Right lobe of liver (tissue), 6 donors: ENCODE measurements around the gene GOLGA8K. TPM values are rescaled to one million over a fixed set of nuclear protein-coding genes. Genes with fewer than 3 reads are reported as not detected.
A peak's percentile ranks its signal among the peaks of the same experiment; 100 is the strongest.
"Not testable (repeated sequence)": the region's sequence is repeated elsewhere in the genome, so short reads cannot be mapped to it uniquely, and the experiment has no call there.

Experiments used
- ATAC-seq, 4 donors: fragments of 200-7000 bp; cut with Tn5 transposase; one replicate each; pipeline ENCODE4 v1.9.1; 2020; ENCODE audit warnings: mild to moderate bottlenecking in 4 of 4, moderate library complexity in 4 of 4
- DNase-seq, 3 donors: peaks; one replicate each; pipeline ENCODE4 v3.0.0-alpha.2; 2020
- H3K27ac ChIP-seq, 3 donors: fragments of 200-600 bp; one replicate each; pipeline ENCODE4 v1.8.0; 2022
- H3K27me3 ChIP-seq, 2 donors: fragments of 200-600 bp; one replicate each; pipeline ENCODE4 v1.8.0; 2022
- H3K36me3 ChIP-seq, 4 donors: fragments of 200-600 bp; sonication (generic) in 1 of 4; one replicate each; pipeline versions ENCODE4 v1.5.1 to v1.8.0; 2017 to 2022; ENCODE audit warnings: control low read depth in 1 of 4
- H3K4me1 ChIP-seq, 4 donors: fragments of 200-600 bp; sonication (generic) in 1 of 4; one replicate each; pipeline versions ENCODE4 v1.5.1 to v1.8.0; 2017 to 2022; ENCODE audit warnings: control low read depth in 1 of 4
- H3K4me3 ChIP-seq, 3 donors: fragments of 200-600 bp; one replicate each; pipeline ENCODE4 v1.8.0; 2022
- H3K9me3 ChIP-seq, 4 donors: fragments of 200-600 bp; sonication (generic) in 1 of 4; one replicate each; pipeline versions ENCODE4 v1.5.1 to v1.8.0; 2017 to 2022; ENCODE audit warnings: control low read depth in 1 of 4
- WGBS: methylation state at CpG from one replicate; pipeline ENCODE4 v1.1.6; 2018; ENCODE audit warnings: low coverage, low lambda C conversion rate; ENCODE audit not compliant: insufficient coverage; ENCODE audit errors: missing lambda C conversion rate; 5-methylcytosine and 5-hydroxymethylcytosine counted together
- intact Hi-C, 2 donors: fragments of 100-400 bp; cut with DNase I; formaldehyde crosslinking; loops; one replicate each; pipeline versions ENCODE4 v1.11.2 to v1.14.1; 2022
- total RNA-seq, 6 experiments: library from RNA; depleted of rRNA in 2 of 6; stranded (reverse); fragments of >200 nt in 2 of 6; fragmentation: NEBNext Ultra II Directional in 3 of 6; extraction: Animal tissue kit (Norgen Biotek cat#: 25700) in 3 of 6; gene quantifications; one replicate each; pipeline versions ENCODE4 v1.1.0 to v1.2.4, GENCODE V29; 2016 to 2023
- donor health status: DM: no; HTN: yes; CAD: no.
- donor health status: DM: no; HTN: no; CAD: no.
- donor health status: DM: no; HTN: no; CAD: no.
- donor health status: DM: no; HTN: yes; CAD: no.
- donor health status: DM: no; HTN: yes; CAD: no.

The GOLGA8K gene
- total RNA-seq, 6 experiments from 2014 or later, result 0.24 to 0.95 (median 0.43) TPM; not detected in 2

DNA sequence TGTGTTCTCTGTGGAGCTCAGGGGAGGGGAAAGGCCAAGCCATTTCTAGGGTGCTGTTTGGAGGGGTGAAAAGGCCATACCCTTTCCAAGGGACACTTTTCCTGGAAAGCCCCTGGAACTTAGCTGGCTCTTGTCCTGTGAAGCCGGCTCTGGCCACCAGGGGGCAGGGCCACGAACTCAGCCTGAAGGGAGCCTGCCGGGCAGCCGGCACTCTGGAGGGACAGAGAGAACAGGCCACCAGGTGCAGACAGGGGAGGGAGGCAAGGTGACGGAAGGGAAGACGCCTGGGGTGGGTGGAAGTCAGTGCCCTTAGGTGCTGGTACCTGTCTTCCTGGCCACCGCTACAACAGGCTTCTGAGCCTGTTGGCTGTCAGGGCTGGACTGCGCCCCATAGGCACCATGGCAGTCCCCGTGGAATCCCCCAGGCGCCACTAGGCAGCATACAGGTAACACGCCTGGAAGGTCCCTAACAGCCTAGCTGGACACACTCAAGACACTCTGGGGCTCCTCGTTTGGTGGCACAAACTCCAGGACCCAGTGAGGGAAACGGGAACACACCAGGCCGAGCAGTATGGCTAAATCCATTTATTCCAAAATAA lies 14.9 kb downstream of the GOLGA8K start:
- H3K9me3 ChIP-seq, H3K4me3 ChIP-seq, H3K4me1 ChIP-seq, H3K27ac ChIP-seq, DNase-seq, H3K36me3 ChIP-seq, H3K27me3 ChIP-seq, intact Hi-C loops: not testable (repeated sequence)
- WGBS, result no CpG with 5 or more reads among the region's 14 CpGs
- peak; percentile 33 to 61 (median 52) for ATAC-seq

DNA sequence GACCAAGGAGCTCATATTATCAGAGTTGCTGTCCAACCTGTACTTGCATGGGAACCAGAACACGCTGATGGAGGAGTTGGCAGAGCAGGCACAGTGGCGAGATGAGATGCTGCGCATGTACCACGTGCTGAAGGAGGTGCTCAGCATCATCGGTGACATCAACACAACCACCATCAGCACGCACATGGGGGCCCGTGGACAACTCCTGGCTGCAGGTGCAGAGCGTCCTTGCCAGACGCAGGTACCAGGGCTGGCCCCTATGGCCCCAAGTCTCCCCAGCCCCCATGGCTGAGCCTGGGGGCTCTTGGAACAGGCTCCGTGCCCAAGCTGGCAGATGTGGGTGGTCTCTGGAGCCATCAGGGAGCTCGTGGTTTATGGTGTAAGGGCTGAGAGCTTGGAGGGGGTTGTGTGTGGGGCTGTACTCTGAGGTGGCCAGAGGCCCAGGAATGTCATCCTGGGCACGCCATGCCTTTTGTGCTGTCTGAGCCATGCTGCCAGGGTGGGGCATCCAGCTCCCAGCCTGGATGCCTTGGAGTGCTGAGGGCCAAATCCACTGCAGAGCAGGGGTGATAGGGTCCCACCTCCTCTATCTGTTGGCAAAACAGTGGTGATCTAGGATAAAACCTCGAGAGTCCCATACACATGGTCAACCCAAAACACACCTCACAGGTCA lies 17.1 kb downstream of the GOLGA8K start:
- H3K4me3 ChIP-seq, ATAC-seq, H3K9me3 ChIP-seq, H3K27ac ChIP-seq, DNase-seq, H3K4me1 ChIP-seq, H3K36me3 ChIP-seq, intact Hi-C loops, H3K27me3 ChIP-seq: not testable (repeated sequence)
- WGBS, result no CpG with 5 or more reads among the region's 13 CpGs

GRCh38 chr15:32374185-32374584 lies 28.9 kb downstream of the GOLGA8K start:
- H3K4me1 ChIP-seq, H3K36me3 ChIP-seq, H3K4me3 ChIP-seq, DNase-seq, H3K27ac ChIP-seq, intact Hi-C loops, H3K9me3 ChIP-seq, H3K27me3 ChIP-seq, ATAC-seq: not testable (repeated sequence)
- no CpG with 5 or more reads among the region's 2 CpGs for WGBS

DNA sequence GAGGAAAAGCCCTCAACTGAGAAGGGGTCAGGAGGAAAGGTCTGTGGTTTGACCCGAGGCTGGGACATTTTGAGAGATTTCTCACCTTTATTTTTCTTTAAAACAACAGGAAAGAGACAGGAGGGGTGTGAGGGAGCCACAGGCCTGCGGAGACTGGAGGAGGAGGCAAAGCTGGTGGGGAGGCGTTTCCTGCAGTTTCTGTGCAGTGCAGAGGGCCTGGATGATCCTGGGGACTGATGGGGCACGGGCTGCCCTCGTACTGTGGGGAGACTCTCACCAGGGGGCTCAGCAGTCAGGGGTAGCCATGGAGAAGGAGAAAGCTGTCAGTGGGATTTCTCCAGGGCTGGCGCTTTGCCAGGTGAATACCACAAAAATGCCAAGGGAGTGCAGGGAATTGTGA lies 29.4 kb downstream of the GOLGA8K start:
- H3K27me3 ChIP-seq, H3K36me3 ChIP-seq, DNase-seq, ATAC-seq, H3K9me3 ChIP-seq, intact Hi-C loops, H3K4me3 ChIP-seq, H3K4me1 ChIP-seq, H3K27ac ChIP-seq: not testable (repeated sequence)
- WGBS, result no CpG with 5 or more reads among the region's 6 CpGs

DNA sequence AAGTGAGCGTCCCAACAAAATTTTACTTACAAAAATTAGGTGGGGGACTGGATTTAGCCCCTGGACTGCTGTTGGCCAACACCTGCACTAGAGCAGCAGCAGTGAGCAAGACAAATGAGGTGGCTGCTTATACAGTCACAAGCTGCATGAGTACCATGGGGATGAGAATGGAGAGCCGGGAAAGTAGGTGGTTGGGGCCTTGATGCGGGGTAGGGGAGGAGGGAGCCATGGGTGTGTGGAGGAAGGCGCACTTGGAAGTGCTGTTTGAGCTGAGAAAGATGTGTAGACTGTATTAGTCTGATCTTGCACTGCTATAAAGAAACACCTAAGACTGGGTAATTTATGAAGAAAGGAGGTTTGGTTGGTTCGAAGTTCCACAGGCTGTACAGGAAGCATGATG lies 31.0 kb downstream of the GOLGA8K start:
- H3K4me1 ChIP-seq, intact Hi-C loops, H3K4me3 ChIP-seq, H3K27me3 ChIP-seq, H3K27ac ChIP-seq, H3K9me3 ChIP-seq, DNase-seq, ATAC-seq, H3K36me3 ChIP-seq: not testable (repeated sequence)
- whole genome bisulfite sequencing, result 83% methylated on average over 3 of the region's 5 CpGs

GRCh38 chr15:32370526-32370925 lies 32.6 kb downstream of the GOLGA8K start:
- H3K4me3 ChIP-seq, H3K27me3 ChIP-seq, H3K27ac ChIP-seq, H3K9me3 ChIP-seq, H3K4me1 ChIP-seq, DNase-seq, H3K36me3 ChIP-seq, intact Hi-C loops: not testable (repeated sequence)
- ATAC-seq, result peak in 2 of 4 donors; percentile 9 to 33
- no CpG with 5 or more reads among the region's 9 CpGs for WGBS

DNA sequence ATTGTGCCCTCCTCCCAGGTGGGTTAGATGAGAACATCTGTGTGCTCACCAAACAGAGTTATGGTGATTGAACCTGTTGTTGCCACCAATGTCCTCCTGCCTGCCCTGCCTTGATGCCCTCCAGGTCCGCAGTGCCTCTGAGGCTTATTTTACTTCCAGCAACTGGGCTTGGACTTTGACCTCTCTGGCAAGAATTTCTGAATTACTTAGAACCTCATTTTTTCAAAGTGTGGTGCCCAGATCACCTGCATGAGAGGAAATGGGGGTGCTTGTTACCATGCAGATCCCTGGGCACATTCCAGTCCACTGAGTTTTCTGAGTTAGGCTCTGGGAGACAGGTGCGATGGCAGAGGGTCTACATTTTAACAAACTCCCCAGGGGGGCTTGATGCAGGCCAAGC lies 33.0 kb downstream of the GOLGA8K start:
- ATAC-seq, H3K36me3 ChIP-seq, intact Hi-C loops, H3K27me3 ChIP-seq, DNase-seq, H3K4me1 ChIP-seq, H3K4me3 ChIP-seq, H3K9me3 ChIP-seq, H3K27ac ChIP-seq: not testable (repeated sequence)
- no CpG with 5 or more reads among the region's 2 CpGs for WGBS

DNA sequence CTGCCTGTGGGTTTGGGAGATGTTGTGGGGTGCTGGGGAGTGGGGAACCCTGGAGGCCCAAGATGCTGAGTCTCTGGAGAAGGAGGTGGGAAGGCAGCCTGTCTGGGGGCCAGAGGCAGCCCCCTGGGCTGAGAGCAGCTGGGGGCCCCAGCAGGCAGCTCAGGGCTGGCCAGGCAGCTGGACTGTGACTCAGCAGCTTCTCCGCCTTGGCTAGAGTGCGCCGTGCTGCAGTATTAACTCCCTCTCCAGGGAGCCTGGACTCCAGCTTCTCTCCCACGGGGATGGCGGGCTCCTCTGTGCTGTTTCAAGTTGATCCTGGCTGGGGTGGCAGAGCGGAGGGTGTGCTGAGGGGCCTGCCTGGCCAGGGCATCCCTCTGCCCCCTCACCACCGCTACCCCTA lies 36.6 kb downstream of the GOLGA8K start:
- intact Hi-C loops, H3K4me3 ChIP-seq, H3K27me3 ChIP-seq, H3K9me3 ChIP-seq, H3K4me1 ChIP-seq, DNase-seq, H3K36me3 ChIP-seq, ATAC-seq, H3K27ac ChIP-seq: not testable (repeated sequence)
- no CpG with 5 or more reads among the region's 7 CpGs for WGBS

DNA sequence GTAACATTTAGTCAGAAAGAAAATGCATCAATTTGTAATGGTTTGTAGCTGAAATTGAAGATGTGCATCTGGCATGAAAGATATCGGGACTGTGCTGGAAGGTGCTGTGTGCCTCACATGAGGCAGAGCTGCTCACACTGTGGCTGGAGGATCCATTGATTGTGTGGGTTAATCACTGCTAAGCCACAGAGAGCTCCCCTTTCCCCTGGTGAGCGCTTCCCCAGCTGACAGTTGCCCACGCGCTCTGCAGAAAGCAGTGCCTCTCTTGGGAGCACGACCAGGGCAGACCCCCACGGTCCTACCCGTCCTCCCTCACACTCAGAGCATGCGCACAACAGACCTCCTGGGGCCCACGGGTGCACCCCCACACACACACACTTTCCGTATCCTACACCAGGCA lies 37.1 kb downstream of the GOLGA8K start:
- H3K27me3 ChIP-seq, H3K27ac ChIP-seq, H3K4me3 ChIP-seq, H3K4me1 ChIP-seq, H3K36me3 ChIP-seq, H3K9me3 ChIP-seq, DNase-seq, intact Hi-C loops, ATAC-seq: not testable (repeated sequence)
- no CpG with 5 or more reads among the region's 10 CpGs for WGBS

- peak; percentile 34 to 61 (median 57) for ATAC-seq
- intact Hi-C loops, H3K36me3 ChIP-seq, H3K27me3 ChIP-seq, H3K4me1 ChIP-seq, H3K4me3 ChIP-seq, DNase-seq, H3K9me3 ChIP-seq, H3K27ac ChIP-seq: not testable (repeated sequence)
- no CpG with 5 or more reads among the region's 16 CpGs for WGBS
Measured at GRCh38 chr15:32364944-32365343, 38.1 kb downstream of the GOLGA8K start.

GRCh38 chr15:32363449-32363848 lies 39.6 kb downstream of the GOLGA8K start:
- H3K4me1 ChIP-seq, intact Hi-C loops, H3K36me3 ChIP-seq, H3K4me3 ChIP-seq, H3K27ac ChIP-seq, H3K9me3 ChIP-seq, ATAC-seq, H3K27me3 ChIP-seq, DNase-seq: not testable (repeated sequence)
- WGBS, result no CpG with 5 or more reads among the region's 8 CpGs

- DNase-seq, H3K36me3 ChIP-seq, H3K9me3 ChIP-seq, H3K4me1 ChIP-seq, H3K27ac ChIP-seq, H3K4me3 ChIP-seq, intact Hi-C loops, ATAC-seq, H3K27me3 ChIP-seq: not testable (repeated sequence)
- WGBS, result no CpG with 5 or more reads among the region's 4 CpGs
Measured at GRCh38 chr15:32361662-32362061, 41.4 kb downstream of the GOLGA8K start.
